ENCODE data around the gene PTPRK. TPM values are rescaled to one million over a fixed set of nuclear protein-coding genes. Genes with fewer than 3 reads are reported as not detected.

Gene PTPRK
- total and polyA plus RNA-seq, 4 donors: 12.1 to 61.2 (median 29.1) TPM

DNA sequence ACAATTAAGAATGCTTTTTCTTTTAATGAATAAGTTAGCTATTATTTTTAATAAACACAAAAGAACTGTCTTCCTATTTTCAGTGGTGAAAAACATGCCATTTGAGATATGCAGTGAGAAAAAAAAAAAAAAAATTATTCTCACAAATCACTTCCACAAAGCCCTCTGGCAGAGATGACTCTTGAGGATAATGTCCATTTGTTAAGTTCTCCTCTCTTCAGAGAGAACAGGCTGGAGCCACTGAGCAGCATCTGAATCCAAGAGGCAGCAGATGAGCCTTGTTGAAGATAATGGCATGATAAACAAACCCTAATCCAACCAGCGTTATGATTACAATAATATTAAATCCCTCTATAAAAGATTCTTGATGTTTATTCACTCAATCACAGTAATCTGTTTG is 105.0 kb downstream of the PTPRK start:
- no peaks in the 10 kb centered on the region for H3K27me3 ChIP-seq (ENCODE audit: control insufficient read depth in 4 of 4, insufficient read depth in 4 of 4, low read length in 3 of 4)
- H3K9ac ChIP-seq (ENCODE audit: low read depth in 1 of 2, low read length in 2 of 2): no peak overlapping the region
- H3K27ac ChIP-seq (ENCODE audit: low read depth in 1 of 2, low read length in 2 of 2): no peak overlapping the region
- H3K4me1 ChIP-seq (ENCODE audit: control insufficient read depth in 4 of 4, insufficient read depth in 4 of 4, low read length in 3 of 4): peaks cover 1 to 12% (median 6%) of the 10 kb centered on the region in 4 donors
- DNase-seq (ENCODE audit: low spot score): no peak
- H3K4me3 ChIP-seq (ENCODE audit: low read depth in 1 of 3, low read length in 3 of 3): no peak overlapping the region
- H3K9me3 ChIP-seq (ENCODE audit: control insufficient read depth in 4 of 4, low read length in 3 of 4): peaks cover 0 to 3% (median 0%) of the 10 kb centered on the region in 4 donors
- WGBS: 80% methylated on average over 1 of the region's 1 CpG
- no peaks in the 10 kb centered on the region for H3K36me3 ChIP-seq (ENCODE audit: control insufficient read depth in 4 of 4, insufficient read depth in 3 of 4, low read depth in 1 of 4, low read length in 3 of 4)
- no peak for TF ChIP-seq TAF1 (conservative IDR thresholded peaks at IDR 0.05)
- TF ChIP-seq FOXA2 (IDR thresholded peaks at IDR 0.05): no peak
- TF ChIP-seq, protein P1, sequence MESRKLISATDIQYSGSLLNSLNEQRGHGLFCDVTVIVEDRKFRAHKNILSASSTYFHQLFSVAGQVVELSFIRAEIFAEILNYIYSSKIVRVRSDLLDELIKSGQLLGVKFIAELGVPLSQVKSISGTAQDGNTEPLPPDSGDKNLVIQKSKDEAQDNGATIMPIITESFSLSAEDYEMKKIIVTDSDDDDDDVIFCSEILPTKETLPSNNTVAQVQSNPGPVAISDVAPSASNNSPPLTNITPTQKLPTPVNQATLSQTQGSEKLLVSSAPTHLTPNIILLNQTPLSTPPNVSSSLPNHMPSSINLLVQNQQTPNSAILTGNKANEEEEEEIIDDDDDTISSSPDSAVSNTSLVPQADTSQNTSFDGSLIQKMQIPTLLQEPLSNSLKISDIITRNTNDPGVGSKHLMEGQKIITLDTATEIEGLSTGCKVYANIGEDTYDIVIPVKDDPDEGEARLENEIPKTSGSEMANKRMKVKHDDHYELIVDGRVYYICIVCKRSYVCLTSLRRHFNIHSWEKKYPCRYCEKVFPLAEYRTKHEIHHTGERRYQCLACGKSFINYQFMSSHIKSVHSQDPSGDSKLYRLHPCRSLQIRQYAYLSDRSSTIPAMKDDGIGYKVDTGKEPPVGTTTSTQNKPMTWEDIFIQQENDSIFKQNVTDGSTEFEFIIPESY (IDR thresholded peaks at IDR 0.05): no peak
- no peak for TF ChIP-seq EGR1 (IDR thresholded peaks at IDR 0.05; ENCODE audit: low read depth in 2 of 2)
- no peak for TF ChIP-seq HNF4G (IDR thresholded peaks at IDR 0.05)
- TF ChIP-seq, protein P2, sequence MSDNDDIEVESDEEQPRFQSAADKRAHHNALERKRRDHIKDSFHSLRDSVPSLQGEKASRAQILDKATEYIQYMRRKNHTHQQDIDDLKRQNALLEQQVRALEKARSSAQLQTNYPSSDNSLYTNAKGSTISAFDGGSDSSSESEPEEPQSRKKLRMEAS (IDR thresholded peaks at IDR 0.05): no peak
- TF ChIP-seq REST (IDR thresholded peaks at IDR 0.05): no peak
- no peak for TF ChIP-seq FOXA1 (IDR thresholded peaks at IDR 0.05)
- no peak for TF ChIP-seq GABPA (IDR thresholded peaks at IDR 0.05 in 1 of 2, conservative IDR thresholded peaks at IDR 0.05 in 1 of 2)
- TF ChIP-seq ATF3 (IDR thresholded peaks at IDR 0.05): no peak
- TF ChIP-seq CTCF (IDR thresholded peaks at IDR 0.05; ENCODE audit: low read depth, low read length, missing input control): no peak
- no peak for TF ChIP-seq SP1 (IDR thresholded peaks at IDR 0.05)
- no peak for TF ChIP-seq YY1 (IDR thresholded peaks at IDR 0.05)
- TF ChIP-seq HNF4A (conservative IDR thresholded peaks at IDR 0.05): no peak
- no peak for TF ChIP-seq NR2F2 (IDR thresholded peaks at IDR 0.05)
- no peak for TF ChIP-seq RAD21 (IDR thresholded peaks at IDR 0.05)
- no peak for TF ChIP-seq JUND (IDR thresholded peaks at IDR 0.05)
- no peak for TF ChIP-seq RXRA (IDR thresholded peaks at IDR 0.05)

All from liver (tissue), 9 donors.